Measurements from ENCODE around the gene BUD23.

DNA sequence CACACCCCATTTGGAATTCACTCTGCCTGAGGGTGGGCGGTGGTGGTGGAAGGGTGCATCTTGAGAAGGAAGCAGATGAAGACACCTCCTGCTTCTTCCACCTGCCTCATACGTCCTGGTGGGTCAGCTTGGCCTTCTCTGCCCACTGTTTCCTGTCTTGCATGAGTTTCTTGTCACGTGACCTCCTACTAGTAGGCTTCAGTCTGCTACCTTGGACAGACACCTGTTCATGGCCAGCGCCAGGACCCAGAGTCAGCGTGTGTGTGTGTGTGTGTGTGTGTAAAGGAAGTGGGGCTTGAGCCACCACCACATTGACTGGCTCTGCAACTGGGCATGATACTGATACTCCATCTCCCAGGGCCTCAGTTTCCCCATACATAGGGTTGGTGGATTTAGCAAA lies 32.9 kb upstream of the BUD23 start:
- TF ChIP-seq, protein P1, sequence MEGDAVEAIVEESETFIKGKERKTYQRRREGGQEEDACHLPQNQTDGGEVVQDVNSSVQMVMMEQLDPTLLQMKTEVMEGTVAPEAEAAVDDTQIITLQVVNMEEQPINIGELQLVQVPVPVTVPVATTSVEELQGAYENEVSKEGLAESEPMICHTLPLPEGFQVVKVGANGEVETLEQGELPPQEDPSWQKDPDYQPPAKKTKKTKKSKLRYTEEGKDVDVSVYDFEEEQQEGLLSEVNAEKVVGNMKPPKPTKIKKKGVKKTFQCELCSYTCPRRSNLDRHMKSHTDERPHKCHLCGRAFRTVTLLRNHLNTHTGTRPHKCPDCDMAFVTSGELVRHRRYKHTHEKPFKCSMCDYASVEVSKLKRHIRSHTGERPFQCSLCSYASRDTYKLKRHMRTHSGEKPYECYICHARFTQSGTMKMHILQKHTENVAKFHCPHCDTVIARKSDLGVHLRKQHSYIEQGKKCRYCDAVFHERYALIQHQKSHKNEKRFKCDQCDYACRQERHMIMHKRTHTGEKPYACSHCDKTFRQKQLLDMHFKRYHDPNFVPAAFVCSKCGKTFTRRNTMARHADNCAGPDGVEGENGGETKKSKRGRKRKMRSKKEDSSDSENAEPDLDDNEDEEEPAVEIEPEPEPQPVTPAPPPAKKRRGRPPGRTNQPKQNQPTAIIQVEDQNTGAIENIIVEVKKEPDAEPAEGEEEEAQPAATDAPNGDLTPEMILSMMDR (IDR thresholded peaks at IDR 0.05): no peak
- TF ChIP-seq POLR2A (IDR thresholded peaks at IDR 0.05): no peak
- no peak for TF ChIP-seq POLR2AphosphoS5 (IDR thresholded peaks at IDR 0.05)

All from gastroesophageal sphincter (tissue), 3 donors.